PFSK-1 (cell line): ENCODE data around the gene CDK6.

ENCODE experiments used
- POLR2AphosphoS5 ChIP-seq: IDR thresholded peaks from 2 replicates; pipeline ENCODE4 v1.6.1; 2012; ENCODE audit warnings: low read depth, mild to moderate bottlenecking, control low read depth, low read length, moderate library complexity
- TAF1 ChIP-seq: IDR thresholded peaks from 2 replicates; pipeline ENCODE4 v1.6.1; 2012; ENCODE audit warnings: low read length, control low read depth, borderline replicate concordance; ENCODE audit not compliant: insufficient read depth

GRCh38 chr7:92768501-92769393, 67.6 kb downstream of the CDK6 start:
- no peak for TF ChIP-seq POLR2AphosphoS5
- TF ChIP-seq TAF1 = no peak
